Pancreas (tissue), 10 donors: ENCODE measurements around the gene CFAP73. TPM values are rescaled to one million over a fixed set of nuclear protein-coding genes. Genes with fewer than 3 reads are reported as not detected.

Experiments
- ATAC-seq, 4 donors: fragments of 200-7000 bp; cut with Tn5 transposase; one replicate each; pipeline versions ENCODE4 v1.8.0 to v1.9.1; 2020; ENCODE audit warnings: mild to moderate bottlenecking in 4 of 4, moderate library complexity in 4 of 4
- DNase-seq, 6 donors: peaks; one replicate each; pipeline ENCODE4 v3.0.0-alpha.2; 2020
- FAIRE-seq: peaks from 2 replicates; lab custom pipeline; 2012; peaks lifted over from hg19 to GRCh38; lab: Jason Lieb, UNC
- H3K27ac ChIP-seq, 4 donors: fragments of 200-600 bp; sonication (generic); 1 replicate in 3 of 4; 2 replicates in 1 of 4; pipeline versions ENCODE4 v1.5.0 to v1.8.0; 2020
- H3K27me3 ChIP-seq, 4 donors: fragments of 200-600 bp; one replicate each; pipeline ENCODE4 v1.8.0; 2021
- H3K36me3 ChIP-seq, 3 donors: fragments of 200-600 bp; sonication (generic) in 1 of 3; one replicate each; pipeline versions ENCODE4 v1.5.0 to v1.8.0; 2020 to 2021
- H3K4me1 ChIP-seq, 3 donors: fragments of 200-600 bp; one replicate each; pipeline ENCODE4 v1.8.0; 2021
- H3K4me3 ChIP-seq, 4 donors: fragments of 200-600 bp; sonication (generic) in 2 of 4; one replicate each; pipeline versions ENCODE4 v1.5.0 to v1.8.0; 2020 to 2021
- H3K9me3 ChIP-seq, 4 donors: fragments of 200-600 bp; one replicate each; pipeline ENCODE4 v1.8.0; 2021
- WGBS, 2 donors: extraction: QIAGEN DNeasy Blood & Tissue Kit; methylation state at CpG; one replicate each; pipeline ENCODE4 v1.1.7; 2013; 5-methylcytosine and 5-hydroxymethylcytosine counted together
- intact Hi-C, 3 donors: fragments of 100-400 bp; cut with DNase I; formaldehyde crosslinking; loops; one replicate each; pipeline versions ENCODE4 v1.11.1 to v1.14.2; 2022
- polyA plus RNA-seq, 2 donors: library from polyadenylated mRNA; stranded (reverse); fragments of 200-250 nt; gene quantifications; one replicate each; pipeline ENCODE4 v1.2.3, GENCODE V29; 2013
- total RNA-seq, 6 donors: library from RNA; stranded (reverse); fragmentation: NEBNext Ultra II Directional in 4 of 6; extraction: Animal tissue kit (Norgen Biotek cat#: 25700) in 4 of 6; gene quantifications; one replicate each; pipeline versions ENCODE4 v1.2.1 to v1.2.4, GENCODE V29; 2021 to 2023
- TF ChIP-seq, protein P1 (sequence below), 4 donors: fragments of 200-600 bp; sonication (generic) in 3 of 4; IDR thresholded peaks; one replicate each; pipeline versions ENCODE4 v1.5.0 to v1.8.0; 2021; ENCODE audit warnings: antibody characterized with exemption in 4 of 4
- donor health status: healthy with polysubstance abuse.
- donor health status: DM: no; HTN: no; CAD: no; lungs with moderate emphysema.
- donor health status: DM: no; HTN: no; CAD: no.
- donor health status: control.
- donor health status: control.
- donor health status: Bipolar disorder and iron deficiency.
- donor health status: DM: yes; HTN: yes; CAD: no.
- donor health status: DM: no; HTN: no; CAD: no.
- donor health status: DM: no; HTN: no; CAD: no.
- donor health status: DM: yes; HTN: yes; CAD: no.

CFAP73 gene
- total and polyA plus RNA-seq, 8 donors: 0.12 to 0.61 (median 0.23) TPM; not detected in 3

DNA sequence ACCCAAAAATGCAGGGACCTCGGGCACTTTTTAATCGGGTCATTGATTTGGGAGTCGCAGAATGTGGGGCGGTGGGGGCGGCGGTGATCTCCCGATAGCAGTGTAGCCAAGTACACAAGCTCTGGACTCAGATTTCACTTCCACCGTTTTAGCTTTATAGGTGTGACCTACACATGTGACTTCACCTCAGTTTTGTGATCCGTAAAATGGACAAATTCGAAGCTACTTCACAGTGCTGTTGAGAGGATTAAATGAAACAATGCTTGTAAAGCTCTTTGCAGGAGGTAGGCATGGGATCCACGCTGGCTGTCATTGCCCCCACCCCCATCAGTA is 36.5 kb downstream of the CFAP73 start:
- ATAC-seq (peak in 2 of 4 donors; percentile 1 to 2), FAIRE-seq (no peak), DNase-seq (peak in 1 of 6 donors; percentile 33)
- H3K27me3 ChIP-seq: no peaks in the 10 kb centered on the region
- H3K4me3 ChIP-seq: peak overlapping the region; percentile 68 to 100 (median 91)
- no peaks in the 10 kb centered on the region for H3K36me3 ChIP-seq
- no peaks in the 10 kb centered on the region for H3K9me3 ChIP-seq
- H3K27ac ChIP-seq: peak overlapping the region in 3 of 4 donors; percentile 87 to 95 (median 92)
- intact Hi-C loops: no loop called here
- peaks cover 4 to 13% (median 8%) of the 10 kb centered on the region in 3 donors for H3K4me1 ChIP-seq
- 2 to 5% methylated on average over 11 of the region's 11 CpGs for WGBS, 2 donors
- TF ChIP-seq, protein P1, sequence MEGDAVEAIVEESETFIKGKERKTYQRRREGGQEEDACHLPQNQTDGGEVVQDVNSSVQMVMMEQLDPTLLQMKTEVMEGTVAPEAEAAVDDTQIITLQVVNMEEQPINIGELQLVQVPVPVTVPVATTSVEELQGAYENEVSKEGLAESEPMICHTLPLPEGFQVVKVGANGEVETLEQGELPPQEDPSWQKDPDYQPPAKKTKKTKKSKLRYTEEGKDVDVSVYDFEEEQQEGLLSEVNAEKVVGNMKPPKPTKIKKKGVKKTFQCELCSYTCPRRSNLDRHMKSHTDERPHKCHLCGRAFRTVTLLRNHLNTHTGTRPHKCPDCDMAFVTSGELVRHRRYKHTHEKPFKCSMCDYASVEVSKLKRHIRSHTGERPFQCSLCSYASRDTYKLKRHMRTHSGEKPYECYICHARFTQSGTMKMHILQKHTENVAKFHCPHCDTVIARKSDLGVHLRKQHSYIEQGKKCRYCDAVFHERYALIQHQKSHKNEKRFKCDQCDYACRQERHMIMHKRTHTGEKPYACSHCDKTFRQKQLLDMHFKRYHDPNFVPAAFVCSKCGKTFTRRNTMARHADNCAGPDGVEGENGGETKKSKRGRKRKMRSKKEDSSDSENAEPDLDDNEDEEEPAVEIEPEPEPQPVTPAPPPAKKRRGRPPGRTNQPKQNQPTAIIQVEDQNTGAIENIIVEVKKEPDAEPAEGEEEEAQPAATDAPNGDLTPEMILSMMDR (IDR thresholded peaks at IDR 0.05): no peak

DNA sequence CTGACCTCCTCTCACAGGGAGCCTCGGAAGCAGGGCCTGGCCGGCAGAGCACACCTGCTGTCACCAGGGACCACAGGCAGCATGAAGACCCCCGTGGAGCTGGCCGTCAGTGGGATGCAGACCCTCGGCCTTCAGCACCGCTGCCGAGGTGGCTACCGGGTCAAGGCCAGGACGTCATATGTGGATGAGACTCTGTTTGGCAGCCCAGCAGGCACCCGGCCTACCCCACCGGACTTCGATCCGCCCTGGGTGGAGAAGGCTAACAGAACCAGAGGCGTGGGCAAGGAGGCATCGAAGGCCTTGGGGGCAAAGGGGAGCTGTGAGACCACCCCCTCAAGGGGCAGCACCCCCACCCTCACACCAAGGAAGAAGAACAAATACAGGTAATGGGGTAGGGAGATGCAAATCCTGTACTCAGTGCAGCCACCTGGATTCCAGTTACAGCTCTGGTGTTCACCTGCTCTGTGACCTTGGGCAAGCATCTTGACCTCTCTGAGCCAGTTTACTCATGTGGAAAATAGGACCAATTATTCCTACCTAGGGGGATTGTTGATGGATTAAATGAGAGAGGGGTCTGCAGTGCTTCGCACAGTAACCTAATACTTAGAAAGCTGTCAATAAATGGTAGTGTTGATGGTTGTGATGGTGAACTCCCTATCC is 37.3 kb downstream of the CFAP73 start:
- DNase-seq: peak in 1 of 6 donors; percentile 77
- intact Hi-C loops: no loop called here
- peak overlapping the region in 2 of 4 donors; percentile 68 to 95 for H3K4me3 ChIP-seq
- no peak for FAIRE-seq
- TF ChIP-seq, protein P1 (IDR thresholded peaks at IDR 0.05): no peak
- ATAC-seq: no peak
- no peaks in the 10 kb centered on the region for H3K9me3 ChIP-seq
- peaks cover 0 to 4% (median 3%) of the 10 kb centered on the region in 3 donors for H3K36me3 ChIP-seq
- H3K27ac ChIP-seq: no peak overlapping the region
- WGBS, 2 donors: 38 to 48% methylated on average over 16 of the region's 16 CpGs
- H3K27me3 ChIP-seq: no peaks in the 10 kb centered on the region
- H3K4me1 ChIP-seq: peaks cover 4 to 13% (median 8%) of the 10 kb centered on the region in 3 donors

DNA sequence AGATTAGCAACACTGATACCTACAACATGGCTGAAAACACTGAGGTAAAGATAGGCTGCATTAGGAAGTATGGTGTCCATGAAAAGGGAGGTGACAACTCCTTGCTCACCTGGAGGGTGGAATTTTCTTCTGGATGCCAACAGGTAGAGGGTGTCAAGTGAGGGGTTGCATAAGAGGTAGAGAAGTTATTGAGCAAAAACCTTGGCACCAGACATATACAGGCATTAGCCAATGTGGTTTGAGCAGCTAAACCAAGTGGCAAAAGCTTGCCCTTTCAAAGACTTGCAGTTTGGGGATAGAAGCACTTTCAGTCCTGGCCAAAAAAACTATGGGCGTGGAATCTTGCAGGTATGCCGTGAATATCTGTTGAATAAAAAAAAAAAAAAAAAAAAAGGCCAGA is 39.8 kb downstream of the CFAP73 start:
- Histone ChIP-seq H3K4me3 (no peak overlapping the region), H3K27me3 (no peaks in the 10 kb centered on the region), H3K4me1 (peaks cover 0 to 8% (median 4%) of the 10 kb centered on the region in 3 donors), H3K27ac (no peak overlapping the region), H3K9me3 (no peaks in the 10 kb centered on the region), H3K36me3 (peaks cover 0 to 4% (median 3%) of the 10 kb centered on the region in 3 donors)
- FAIRE-seq: no peak
- TF ChIP-seq, protein P1 (IDR thresholded peaks at IDR 0.05): no peak
- 77 to 85% methylated on average over 2 of the region's 2 CpGs for WGBS, 2 donors
- intact Hi-C loops: no loop called here
- DNase-seq: no peak
- no peak for ATAC-seq

DNA sequence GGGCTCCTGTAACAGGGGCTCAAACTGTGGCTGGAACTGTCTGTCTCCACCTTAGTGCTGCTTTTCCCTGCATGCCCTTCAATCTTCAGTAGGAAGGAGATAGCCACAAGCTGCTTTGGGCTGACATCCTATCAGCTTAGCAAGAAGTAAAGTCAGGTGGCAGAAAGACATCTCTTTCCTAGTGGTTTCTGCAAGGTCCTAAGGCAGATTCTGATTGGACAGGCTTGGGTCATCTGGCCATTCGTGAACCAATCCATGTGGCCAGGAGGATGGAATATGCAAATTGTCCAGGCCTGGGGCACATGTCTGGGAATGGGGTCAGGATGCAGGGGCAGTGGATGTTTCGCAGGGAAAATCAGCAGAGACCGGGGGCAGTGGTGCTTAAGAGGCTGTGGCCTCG is 41.2 kb downstream of the CFAP73 start:
- Histone ChIP-seq H3K27ac (no peak overlapping the region), H3K9me3 (no peaks in the 10 kb centered on the region), H3K4me3 (no peak overlapping the region), H3K36me3 (peaks cover 0 to 4% (median 3%) of the 10 kb centered on the region in 3 donors), H3K27me3 (no peaks in the 10 kb centered on the region), H3K4me1 (peaks cover 0 to 8% (median 4%) of the 10 kb centered on the region in 3 donors)
- TF ChIP-seq, protein P1 (IDR thresholded peaks at IDR 0.05): no peak
- intact Hi-C loops: loop anchor here in 1 of 3 donors (10.0 kb wide), 1 partner anchor 234 kb away; the partner anchor contains the start of gene SDSL
- FAIRE-seq (no peak), DNase-seq (no peak), ATAC-seq (no peak)
- WGBS, 2 donors: 95 to 96% methylated on average over 4 of the region's 4 CpGs

DNA sequence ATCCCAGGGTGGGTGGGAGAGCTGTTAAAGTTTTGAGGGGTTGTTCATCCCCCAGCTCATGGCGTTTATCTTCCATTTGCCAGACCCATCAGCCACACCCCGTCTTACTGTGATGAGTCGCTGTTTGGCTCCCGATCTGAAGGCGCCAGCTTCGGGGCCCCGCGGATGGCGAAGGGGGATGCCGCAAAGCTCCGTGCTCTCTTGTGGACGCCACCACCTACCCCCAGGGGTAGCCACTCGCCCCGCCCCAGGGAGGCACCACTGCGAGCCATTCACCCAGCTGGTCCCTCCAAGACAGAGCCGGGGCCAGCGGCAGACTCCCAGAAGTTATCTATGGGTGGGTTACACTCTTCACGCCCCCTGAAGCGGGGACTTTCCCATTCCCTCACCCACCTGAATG is 41.7 kb downstream of the CFAP73 start:
- Histone ChIP-seq H3K4me3 (no peak overlapping the region), H3K36me3 (peaks cover 0 to 4% (median 3%) of the 10 kb centered on the region in 3 donors), H3K27me3 (no peaks in the 10 kb centered on the region), H3K27ac (no peak overlapping the region), H3K4me1 (peaks cover 0 to 5% (median 4%) of the 10 kb centered on the region in 3 donors), H3K9me3 (no peaks in the 10 kb centered on the region)
- FAIRE-seq (no peak), DNase-seq (peak in 1 of 6 donors; percentile 64), ATAC-seq (no peak)
- TF ChIP-seq, protein P1 (IDR thresholded peaks at IDR 0.05): no peak
- intact Hi-C loops: loop anchor here in 1 of 3 donors (10.0 kb wide), 1 partner anchor 234 kb away; the partner anchor contains the start of gene SDSL
- WGBS, 2 donors: 93 to 96% methylated on average over 19 of the region's 19 CpGs
